Effector CD8-positive, alpha-beta T cell (primary cell): Measurements from ENCODE around the gene DUSP2.

ENCODE experiments used
- DNase-seq: peaks from one replicate; lab custom pipeline; 2025; lab: John Stamatoyannopoulos, UW

The DUSP2 gene

GRCh38 chr2:96102596-96103186, 42.5 kb downstream of the DUSP2 start:
- DNase-seq = no peak

- no peak for DNase-seq
These were observed 44.3 kb downstream of the DUSP2 start for GRCh38 chr2:96100893-96101304.

GRCh38 chr2:96099861-96100798, 45.1 kb downstream of the DUSP2 start:
- DNase-seq = no peak

- DNase-seq = no peak
These were observed 46.2 kb downstream of the DUSP2 start for GRCh38 chr2:96098900-96099590.

GRCh38 chr2:96097951-96098823, 47.1 kb downstream of the DUSP2 start:
- no peak for DNase-seq

GRCh38 chr2:96097441-96097840, 47.8 kb downstream of the DUSP2 start:
- DNase-seq = no peak

GRCh38 chr2:96095116-96095636, 50.1 kb downstream of the DUSP2 start:
- no peak for DNase-seq

GRCh38 chr2:96093528-96093927, 51.7 kb downstream of the DUSP2 start:
- DNase-seq = no peak
